DOHH2 (cell line): ENCODE data around the gene ZNF765.

Source experiments
- CTCF ChIP-seq: fragments of 200-600 bp; sonication (generic); IDR thresholded peaks from one replicate; pipeline ENCODE4 v1.5.1; 2014; ENCODE audit warnings: antibody characterized with exemption, mild to moderate bottlenecking, low read depth, low read length; ENCODE audit not compliant: poor library complexity, severe bottlenecking
- EZH2phosphoT487 ChIP-seq: fragments of 200-600 bp; sonication (generic); IDR thresholded peaks from 2 replicates; pipeline ENCODE4 v1.6.1; 2017; ENCODE audit warnings: borderline replicate concordance, mild to moderate bottlenecking, antibody characterized with exemption, low read length, moderate library complexity, mixed read lengths

GRCh38 chr19:53424968-53425597 is 30.1 kb downstream of the ZNF765 start:
- TF ChIP-seq CTCF: peak; percentile 71
- no peak for TF ChIP-seq EZH2phosphoT487
